Measurements from ENCODE around the gene TRRAP. TPM values are rescaled to one million over a fixed set of nuclear protein-coding genes. Genes with fewer than 3 reads are reported as not detected.

The TRRAP gene
- total and polyA plus RNA-seq, 2 of the 8 experiments (the other 6 are each of a cell fraction or from before 2014, with no cell fraction given), result 21.7 to 48.6 TPM

DNA sequence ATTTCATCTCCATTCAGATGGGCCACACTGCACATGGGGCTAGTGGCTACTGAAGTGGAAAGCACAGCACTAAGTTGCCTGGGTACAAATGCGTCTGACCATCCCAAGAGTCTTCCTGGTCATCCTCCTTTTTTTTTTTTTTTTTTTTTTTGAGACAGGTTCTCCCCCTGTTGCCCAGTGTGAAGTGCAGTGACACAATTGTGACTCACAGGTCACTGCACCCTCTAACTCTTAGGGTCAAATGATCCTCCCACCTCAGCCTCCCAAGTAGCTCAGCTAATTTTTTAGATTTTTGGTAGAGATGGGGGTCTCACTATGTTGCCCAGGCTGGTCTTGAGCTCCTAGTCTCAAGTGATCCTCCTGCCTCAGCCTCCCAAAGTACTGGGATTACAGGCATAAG lies 3.4 kb upstream of the TRRAP start:
- ChIA-PET CTCF (ENCODE audit: partially characterized antibody) (interaction anchor here (0.7 kb wide), 1 partner anchor 458 kb away, joined by 3 read pairs; no protein-coding TSS in a partner anchor), POLR2A (ENCODE audit: partially characterized antibody) (no interaction called here)
- Histone ChIP-seq H3K4me1 (replicated peaks in 1 of 4; ENCODE audit: control insufficient read depth in 3 of 4, insufficient read depth in 4 of 4, low read length in 3 of 4) (peaks cover 0 to 19% (median 6%) of the 10 kb centered on the region in 4 experiments; a peak in 5 of 7 replicates), H4K20me1 (replicated peaks in 1 of 2; ENCODE audit: control insufficient read depth in 1 of 2, insufficient read depth in 2 of 2, low read length in 2 of 2) (peaks cover 5 to 7% of the 10 kb centered on the region in 2 experiments), H4K5ac (ENCODE audit: insufficient read length, low read depth, low read length) (no peak overlapping the region), H3K9ac (replicated peaks in 1 of 4; ENCODE audit: extremely low read depth in 1 of 4, low read depth in 3 of 4, low read length in 3 of 4) (no peak overlapping the region), H3K14ac (ENCODE audit: insufficient read length) (no peak overlapping the region), H3K23me2 (ENCODE audit: low read depth, low read length) (peaks cover 7% of the 10 kb centered on the region), H2BK12ac (ENCODE audit: low read depth, low read length) (no peak overlapping the region), H3K36me3 (ENCODE audit: control insufficient read depth in 2 of 4, insufficient read depth in 4 of 4, low read length in 3 of 4) (no peaks in the 10 kb centered on the region), H2BK5ac (ENCODE audit: low read depth, low read length) (no peak overlapping the region), H3K18ac (ENCODE audit: extremely low read depth, low read length) (no peak overlapping the region), H3K79me1 (ENCODE audit: low read depth, low read length) (peaks cover 4% of the 10 kb centered on the region), H3K4ac (replicated peaks; ENCODE audit: insufficient read length, low read depth, low read length) (no peak overlapping the region), H4K8ac (ENCODE audit: extremely low read depth, insufficient read depth, low read length) (no peak overlapping the region), H3K4me3 (ENCODE audit: extremely low read depth in 1 of 4, insufficient read depth in 2 of 4, low read depth in 3 of 4, low read length in 4 of 4) (no peak overlapping the region), H2BK20ac (ENCODE audit: low read length) (no peak overlapping the region), H3K27ac (ENCODE audit: low read depth, low read length) (no peak overlapping the region), H4K91ac (replicated peaks; ENCODE audit: insufficient read length, low read length) (no peak overlapping the region), H2BK15ac (ENCODE audit: low read length) (no peak overlapping the region), H3K56ac (replicated peaks; ENCODE audit: insufficient read length, low read depth, low read length) (no peak overlapping the region), H3K4me2 (ENCODE audit: insufficient read depth in 1 of 2, low read depth in 2 of 2, low read length in 2 of 2) (no peak overlapping the region), H2BK120ac (replicated peaks; ENCODE audit: low read depth, low read length) (no peak overlapping the region), H3K79me2 (ENCODE audit: control insufficient read depth in 1 of 2, insufficient read depth in 2 of 2, low read length in 2 of 2) (peaks cover 8 to 10% of the 10 kb centered on the region in 2 experiments), H3K27me3 (replicated peaks in 1 of 4; ENCODE audit: control insufficient read depth in 3 of 4, extremely low read depth in 1 of 4, insufficient read depth in 3 of 4, low read length in 3 of 4) (peaks cover 0 to 12% (median 7%) of the 10 kb centered on the region in 4 experiments; a peak in 3 of 7 replicates), H2AK5ac (ENCODE audit: low read depth, low read length) (no peak overlapping the region), H2AFZ (ENCODE audit: low read length) (no peak overlapping the region), H3K23ac (ENCODE audit: insufficient read length) (no peak overlapping the region), H3K9me3 (ENCODE audit: insufficient read depth in 2 of 2, low read depth in 1 of 2, low read length in 1 of 2) (no peaks in the 10 kb centered on the region)
- FAIRE-seq (no peak), DNase-seq (ENCODE audit: low read depth in 1 of 2, low spot score in 2 of 2) (no peak)
- 83% methylated on average over 1 of the region's 1 CpG; no CpG with 5 or more reads in 1 of the 2 experiments for WGBS, 2 experiments (ENCODE audit: extremely low coverage in 1 of 2, insufficient coverage in 1 of 2, insufficient read length in 1 of 2, insufficient replicate concordance in 2 of 2, low coverage in 1 of 2, low lambda C conversion rate in 2 of 2, missing lambda C conversion rate in 1 of 2)
- TF ChIP-seq SP2 (IDR thresholded peaks at IDR 0.05; ENCODE audit: low read length), result no peak
- TF ChIP-seq, protein P1, sequence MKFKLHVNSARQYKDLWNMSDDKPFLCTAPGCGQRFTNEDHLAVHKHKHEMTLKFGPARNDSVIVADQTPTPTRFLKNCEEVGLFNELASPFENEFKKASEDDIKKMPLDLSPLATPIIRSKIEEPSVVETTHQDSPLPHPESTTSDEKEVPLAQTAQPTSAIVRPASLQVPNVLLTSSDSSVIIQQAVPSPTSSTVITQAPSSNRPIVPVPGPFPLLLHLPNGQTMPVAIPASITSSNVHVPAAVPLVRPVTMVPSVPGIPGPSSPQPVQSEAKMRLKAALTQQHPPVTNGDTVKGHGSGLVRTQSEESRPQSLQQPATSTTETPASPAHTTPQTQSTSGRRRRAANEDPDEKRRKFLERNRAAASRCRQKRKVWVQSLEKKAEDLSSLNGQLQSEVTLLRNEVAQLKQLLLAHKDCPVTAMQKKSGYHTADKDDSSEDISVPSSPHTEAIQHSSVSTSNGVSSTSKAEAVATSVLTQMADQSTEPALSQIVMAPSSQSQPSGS (IDR thresholded peaks at IDR 0.05; ENCODE audit: low read length), result no peak
- TF ChIP-seq CEBPB (IDR thresholded peaks at IDR 0.05; ENCODE audit: low read depth, low read length), result no peak
- no peak for TF ChIP-seq RAD21 (IDR thresholded peaks at IDR 0.05 in 1 of 2, conservative IDR thresholded peaks at IDR 0.05 in 1 of 2; ENCODE audit: low read depth in 2 of 2, low read length in 2 of 2)
- TF ChIP-seq, protein P2, sequence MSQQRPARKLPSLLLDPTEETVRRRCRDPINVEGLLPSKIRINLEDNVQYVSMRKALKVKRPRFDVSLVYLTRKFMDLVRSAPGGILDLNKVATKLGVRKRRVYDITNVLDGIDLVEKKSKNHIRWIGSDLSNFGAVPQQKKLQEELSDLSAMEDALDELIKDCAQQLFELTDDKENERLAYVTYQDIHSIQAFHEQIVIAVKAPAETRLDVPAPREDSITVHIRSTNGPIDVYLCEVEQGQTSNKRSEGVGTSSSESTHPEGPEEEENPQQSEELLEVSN (IDR thresholded peaks at IDR 0.05), result no peak
- no peak for TF ChIP-seq EP300 (IDR thresholded peaks at IDR 0.05; ENCODE audit: borderline replicate concordance in 1 of 2, low read depth in 2 of 2, low read length in 2 of 2)
- TF ChIP-seq NANOG (IDR thresholded peaks at IDR 0.05; ENCODE audit: insufficient read depth, low read depth, low read length, poor library complexity, severe bottlenecking), result no peak
- TF ChIP-seq MAFK (IDR thresholded peaks at IDR 0.05; ENCODE audit: low read depth, low read length), result no peak
- no peak for TF ChIP-seq GTF2F1 (IDR thresholded peaks at IDR 0.05; ENCODE audit: borderline replicate concordance, low read depth, low read length)
- TF ChIP-seq SRF (IDR thresholded peaks at IDR 0.05; ENCODE audit: low read depth, low read length), result no peak
- TF ChIP-seq CHD2 (IDR thresholded peaks at IDR 0.05; ENCODE audit: low read length), result no peak

All from H1 (cell line).